GM23338 (cell line): ENCODE data around the gene TMA7. TPM values are rescaled to one million over a fixed set of nuclear protein-coding genes. Genes with fewer than 3 reads are reported as not detected.

ENCODE experiments used
- ATAC-seq: fragments of 200-7000 bp; cut with Tn5 transposase; 3 replicates; pipeline ENCODE4 v1.9.1; 2020
- DNase-seq: peaks from one replicate; pipeline ENCODE4 v3.0.0-alpha.2; 2015; ENCODE audit warnings: low spot score
- H2AFZ ChIP-seq: fragments of 200-600 bp; sonication (generic); 2 replicates; pipeline ENCODE4 v1.8.0; 2016; ENCODE audit warnings: antibody characterized with exemption, mild to moderate bottlenecking, moderate library complexity
- H3F3A ChIP-seq: fragments of 200-600 bp; sonication (generic); replicated peaks from 2 replicates; pipeline ENCODE4 v1.8.0; 2017; ENCODE audit warnings: antibody characterized with exemption, mixed run types, low read depth
- H3K27ac ChIP-seq: fragments of 200-600 bp; sonication (generic); 2 replicates; pipeline ENCODE4 v1.6.1; 2016; ENCODE audit warnings: low read depth
- H3K27me3 ChIP-seq: fragments of 200-600 bp; sonication (generic); 2 replicates; pipeline ENCODE4 v1.8.0; 2016; ENCODE audit warnings: mild to moderate bottlenecking, mixed run types, moderate library complexity; ENCODE audit not compliant: insufficient read depth
- H3K36me3 ChIP-seq: fragments of 200-600 bp; sonication (generic); 2 replicates; pipeline ENCODE4 v1.8.0; 2016; ENCODE audit warnings: mild to moderate bottlenecking; ENCODE audit not compliant: insufficient read depth
- H3K4me1 ChIP-seq: fragments of 200-600 bp; sonication (generic); 2 replicates; pipeline ENCODE4 v1.8.0; 2016; ENCODE audit warnings: mild to moderate bottlenecking, moderate library complexity; ENCODE audit not compliant: insufficient read depth
- H3K4me2 ChIP-seq: fragments of 200-600 bp; sonication (generic); 2 replicates; pipeline ENCODE4 v1.7.1; 2017; ENCODE audit warnings: mixed run types
- H3K4me3 ChIP-seq: fragments of 200-600 bp; sonication (generic); 2 replicates; pipeline ENCODE4 v1.6.1; 2016; ENCODE audit warnings: mixed run types
- H3K79me2 ChIP-seq: fragments of 200-600 bp; sonication (generic); replicated peaks from 2 replicates; pipeline ENCODE4 v1.8.0; 2017; ENCODE audit warnings: mild to moderate bottlenecking; ENCODE audit not compliant: insufficient read depth
- H3K9me2 ChIP-seq: fragments of 200-600 bp; sonication (generic); 2 replicates; pipeline ENCODE4 v1.8.0; 2017; ENCODE audit not compliant: insufficient read depth
- H4K20me1 ChIP-seq: fragments of 200-600 bp; sonication (generic); replicated peaks from 2 replicates; pipeline ENCODE4 v1.8.0; 2017; ENCODE audit warnings: mild to moderate bottlenecking; ENCODE audit not compliant: insufficient read depth
- H3K27ac Mint-ChIP-seq: 2 replicates; pipeline ENCODE4 v1.8.0; 2020; ENCODE audit warnings: inconsistent platforms, mild to moderate bottlenecking, moderate library complexity, mixed read lengths
- H3K27me3 Mint-ChIP-seq: 3 replicates; pipeline ENCODE4 v1.8.0; 2022; ENCODE audit warnings: low read depth, mild to moderate bottlenecking, moderate library complexity, mixed read lengths, inconsistent platforms; ENCODE audit not compliant: insufficient read depth, poor library complexity
- H3K36me3 Mint-ChIP-seq: 3 replicates; pipeline ENCODE4 v1.8.0; 2021; ENCODE audit warnings: low read depth, mild to moderate bottlenecking, inconsistent platforms, moderate library complexity, mixed read lengths
- H3K4me1 Mint-ChIP-seq: 3 replicates; pipeline ENCODE4 v1.8.0; 2020; ENCODE audit warnings: mild to moderate bottlenecking, inconsistent platforms, mixed read lengths
- H3K4me3 Mint-ChIP-seq: 3 replicates; pipeline ENCODE4 v1.8.0; 2021; ENCODE audit warnings: moderate library complexity, mild to moderate bottlenecking, inconsistent platforms, mixed read lengths
- H3K9me3 Mint-ChIP-seq: 3 replicates; pipeline ENCODE4 v1.8.0; 2020; ENCODE audit warnings: moderate library complexity, mild to moderate bottlenecking, inconsistent platforms, mixed read lengths
- CREB1 ChIP-seq: fragments of 250-450 bp; sonication (Bioruptor Pico); IDR thresholded peaks from 2 replicates; pipeline ENCODE4 v1.5.0; 2020; ENCODE audit warnings: low read depth, mild to moderate bottlenecking, moderate library complexity
- ETS1 ChIP-seq: IDR thresholded peaks from 2 replicates; pipeline ENCODE4 v1.6.1; 2016; ENCODE audit warnings: antibody characterized with exemption
- EZH2 ChIP-seq: fragments of 200-600 bp; sonication (generic); IDR thresholded peaks from one replicate; pipeline ENCODE4 v1.8.0; 2017; ENCODE audit warnings: antibody characterized with exemption, mild to moderate bottlenecking, low read depth; ENCODE audit not compliant: unreplicated experiment
- EZH2phosphoT487 ChIP-seq: fragments of 200-600 bp; sonication (generic); IDR thresholded peaks from one replicate; pipeline ENCODE4 v1.8.1; 2018; ENCODE audit warnings: antibody characterized with exemption; ENCODE audit not compliant: unreplicated experiment
- JUNB ChIP-seq: IDR thresholded peaks from one replicate; pipeline ENCODE4 v1.6.1; 2016; ENCODE audit warnings: antibody characterized with exemption; ENCODE audit not compliant: unreplicated experiment
- NANOG ChIP-seq: IDR thresholded peaks from 2 replicates; pipeline ENCODE4 v1.6.1; 2016; ENCODE audit warnings: antibody characterized with exemption, borderline replicate concordance
- POLR2AphosphoS5 ChIP-seq: IDR thresholded peaks from 2 replicates; pipeline ENCODE4 v1.6.1; 2016; ENCODE audit warnings: antibody characterized with exemption, low read depth
- STAT1 ChIP-seq: IDR thresholded peaks from one replicate; pipeline ENCODE4 v1.6.1; 2016; ENCODE audit warnings: antibody characterized with exemption; ENCODE audit not compliant: unreplicated experiment
- ZNF114 ChIP-seq: fragments of 250-450 bp; sonication (Bioruptor Pico); IDR thresholded peaks from 2 replicates; pipeline ENCODE4 v1.5.0; 2020; ENCODE audit warnings: mild to moderate bottlenecking, moderate library complexity
- ZNF331 ChIP-seq: fragments of 250-450 bp; sonication (Bioruptor Pico); IDR thresholded peaks from 2 replicates; pipeline ENCODE4 v1.5.0; 2020; ENCODE audit warnings: low read depth, mild to moderate bottlenecking, moderate library complexity
- polyA plus RNA-seq: library from polyadenylated mRNA; unstranded; fragments of >200 nt; fragmentation: Nextera tagmentation; extraction: Ambion mirVana; gene quantifications from 2 replicates; pipeline ENCODE4 v1.2.1, GENCODE V29; 2016
- total RNA-seq: library from RNA; depleted of rRNA; stranded (reverse); fragments of >200 nt; shearing (Covaris generic); gene quantifications from 2 replicates; pipeline ENCODE4 v1.2.3, GENCODE V29; 2014
- TF ChIP-seq, protein P1 (sequence below): IDR thresholded peaks from one replicate; pipeline ENCODE4 v1.6.1; 2018; ENCODE audit warnings: antibody characterized with exemption; ENCODE audit not compliant: unreplicated experiment
- TF ChIP-seq, protein P2 (sequence below): fragments of 250-450 bp; sonication (Bioruptor Pico); IDR thresholded peaks from 2 replicates; pipeline ENCODE4 v1.5.0; 2020; ENCODE audit warnings: mild to moderate bottlenecking, moderate library complexity

TMA7 gene
- total and polyA plus RNA-seq, 2 experiments from 2014 or later = 419 to 2,089 TPM

- Histone ChIP-seq H3K27me3 (no peaks in the 10 kb centered on the region), H4K20me1 (peaks cover 12% of the 10 kb centered on the region), H3K4me1 (no peaks in the 10 kb centered on the region), H3K9me2 (no peaks in the 10 kb centered on the region), H3K4me3 (no peak overlapping the region), H2AFZ (no peak overlapping the region), H3K36me3 (peaks cover 63% of the 10 kb centered on the region), H3K27ac (no peak overlapping the region), H3K79me2 (no peaks in the 10 kb centered on the region), H3K4me2 (no peak overlapping the region), H3F3A (peaks cover 9% of the 10 kb centered on the region; the same call in 1 of the 2 replicates)
- DNase-seq (no peak), ATAC-seq (no peak)
- Mint-ChIP-seq H3K9me3 (no peaks in the 10 kb centered on the region), H3K36me3 (peaks cover 72% of the 10 kb centered on the region), H3K4me1 (no peaks in the 10 kb centered on the region), H3K4me3 (no peak overlapping the region), H3K27me3 (peaks cover 4% of the 10 kb centered on the region), H3K27ac (no peak overlapping the region)
- TF ChIP-seq JUNB (no peak), STAT1 (no peak), EZH2phosphoT487 (no peak), ETS1 (no peak), ZNF114 (CRISPR knock-in tag) (no peak)
These were observed 16.4 kb downstream of the TMA7 start for GRCh38 chr3:48456456-48456855.

- Mint-ChIP-seq H3K36me3 (peaks cover 49% of the 10 kb centered on the region), H3K27me3 (peaks cover 4% of the 10 kb centered on the region), H3K4me3 (no peak overlapping the region), H3K9me3 (no peaks in the 10 kb centered on the region), H3K27ac (no peak overlapping the region), H3K4me1 (no peaks in the 10 kb centered on the region)
- H3K36me3 ChIP-seq = peaks cover 37% of the 10 kb centered on the region
- H3K4me1 ChIP-seq = no peaks in the 10 kb centered on the region
- no peak overlapping the region for H3K4me3 ChIP-seq
- H3K27ac ChIP-seq = no peak overlapping the region
- ATAC-seq (no peak), DNase-seq (no peak)
- H2AFZ ChIP-seq = no peak overlapping the region
- H3F3A ChIP-seq = peaks cover 7% of the 10 kb centered on the region; the same call in 1 of the 2 replicates
- H3K9me2 ChIP-seq = no peaks in the 10 kb centered on the region
- no peaks in the 10 kb centered on the region for H3K79me2 ChIP-seq
- H3K4me2 ChIP-seq = no peak overlapping the region
- H4K20me1 ChIP-seq = peaks cover 3% of the 10 kb centered on the region
- H3K27me3 ChIP-seq = no peaks in the 10 kb centered on the region
- TF ChIP-seq JUNB = no peak
- no peak for TF ChIP-seq NANOG
- no peak for TF ChIP-seq CREB1
- no peak for TF ChIP-seq EZH2phosphoT487
- TF ChIP-seq EZH2 = no peak
- TF ChIP-seq ZNF114 (CRISPR knock-in tag) = no peak
- no peak for TF ChIP-seq STAT1
- TF ChIP-seq POLR2AphosphoS5 = no peak
- TF ChIP-seq, protein P1, sequence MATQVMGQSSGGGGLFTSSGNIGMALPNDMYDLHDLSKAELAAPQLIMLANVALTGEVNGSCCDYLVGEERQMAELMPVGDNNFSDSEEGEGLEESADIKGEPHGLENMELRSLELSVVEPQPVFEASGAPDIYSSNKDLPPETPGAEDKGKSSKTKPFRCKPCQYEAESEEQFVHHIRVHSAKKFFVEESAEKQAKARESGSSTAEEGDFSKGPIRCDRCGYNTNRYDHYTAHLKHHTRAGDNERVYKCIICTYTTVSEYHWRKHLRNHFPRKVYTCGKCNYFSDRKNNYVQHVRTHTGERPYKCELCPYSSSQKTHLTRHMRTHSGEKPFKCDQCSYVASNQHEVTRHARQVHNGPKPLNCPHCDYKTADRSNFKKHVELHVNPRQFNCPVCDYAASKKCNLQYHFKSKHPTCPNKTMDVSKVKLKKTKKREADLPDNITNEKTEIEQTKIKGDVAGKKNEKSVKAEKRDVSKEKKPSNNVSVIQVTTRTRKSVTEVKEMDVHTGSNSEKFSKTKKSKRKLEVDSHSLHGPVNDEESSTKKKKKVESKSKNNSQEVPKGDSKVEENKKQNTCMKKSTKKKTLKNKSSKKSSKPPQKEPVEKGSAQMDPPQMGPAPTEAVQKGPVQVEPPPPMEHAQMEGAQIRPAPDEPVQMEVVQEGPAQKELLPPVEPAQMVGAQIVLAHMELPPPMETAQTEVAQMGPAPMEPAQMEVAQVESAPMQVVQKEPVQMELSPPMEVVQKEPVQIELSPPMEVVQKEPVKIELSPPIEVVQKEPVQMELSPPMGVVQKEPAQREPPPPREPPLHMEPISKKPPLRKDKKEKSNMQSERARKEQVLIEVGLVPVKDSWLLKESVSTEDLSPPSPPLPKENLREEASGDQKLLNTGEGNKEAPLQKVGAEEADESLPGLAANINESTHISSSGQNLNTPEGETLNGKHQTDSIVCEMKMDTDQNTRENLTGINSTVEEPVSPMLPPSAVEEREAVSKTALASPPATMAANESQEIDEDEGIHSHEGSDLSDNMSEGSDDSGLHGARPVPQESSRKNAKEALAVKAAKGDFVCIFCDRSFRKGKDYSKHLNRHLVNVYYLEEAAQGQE = no peak
- TF ChIP-seq, protein P2, sequence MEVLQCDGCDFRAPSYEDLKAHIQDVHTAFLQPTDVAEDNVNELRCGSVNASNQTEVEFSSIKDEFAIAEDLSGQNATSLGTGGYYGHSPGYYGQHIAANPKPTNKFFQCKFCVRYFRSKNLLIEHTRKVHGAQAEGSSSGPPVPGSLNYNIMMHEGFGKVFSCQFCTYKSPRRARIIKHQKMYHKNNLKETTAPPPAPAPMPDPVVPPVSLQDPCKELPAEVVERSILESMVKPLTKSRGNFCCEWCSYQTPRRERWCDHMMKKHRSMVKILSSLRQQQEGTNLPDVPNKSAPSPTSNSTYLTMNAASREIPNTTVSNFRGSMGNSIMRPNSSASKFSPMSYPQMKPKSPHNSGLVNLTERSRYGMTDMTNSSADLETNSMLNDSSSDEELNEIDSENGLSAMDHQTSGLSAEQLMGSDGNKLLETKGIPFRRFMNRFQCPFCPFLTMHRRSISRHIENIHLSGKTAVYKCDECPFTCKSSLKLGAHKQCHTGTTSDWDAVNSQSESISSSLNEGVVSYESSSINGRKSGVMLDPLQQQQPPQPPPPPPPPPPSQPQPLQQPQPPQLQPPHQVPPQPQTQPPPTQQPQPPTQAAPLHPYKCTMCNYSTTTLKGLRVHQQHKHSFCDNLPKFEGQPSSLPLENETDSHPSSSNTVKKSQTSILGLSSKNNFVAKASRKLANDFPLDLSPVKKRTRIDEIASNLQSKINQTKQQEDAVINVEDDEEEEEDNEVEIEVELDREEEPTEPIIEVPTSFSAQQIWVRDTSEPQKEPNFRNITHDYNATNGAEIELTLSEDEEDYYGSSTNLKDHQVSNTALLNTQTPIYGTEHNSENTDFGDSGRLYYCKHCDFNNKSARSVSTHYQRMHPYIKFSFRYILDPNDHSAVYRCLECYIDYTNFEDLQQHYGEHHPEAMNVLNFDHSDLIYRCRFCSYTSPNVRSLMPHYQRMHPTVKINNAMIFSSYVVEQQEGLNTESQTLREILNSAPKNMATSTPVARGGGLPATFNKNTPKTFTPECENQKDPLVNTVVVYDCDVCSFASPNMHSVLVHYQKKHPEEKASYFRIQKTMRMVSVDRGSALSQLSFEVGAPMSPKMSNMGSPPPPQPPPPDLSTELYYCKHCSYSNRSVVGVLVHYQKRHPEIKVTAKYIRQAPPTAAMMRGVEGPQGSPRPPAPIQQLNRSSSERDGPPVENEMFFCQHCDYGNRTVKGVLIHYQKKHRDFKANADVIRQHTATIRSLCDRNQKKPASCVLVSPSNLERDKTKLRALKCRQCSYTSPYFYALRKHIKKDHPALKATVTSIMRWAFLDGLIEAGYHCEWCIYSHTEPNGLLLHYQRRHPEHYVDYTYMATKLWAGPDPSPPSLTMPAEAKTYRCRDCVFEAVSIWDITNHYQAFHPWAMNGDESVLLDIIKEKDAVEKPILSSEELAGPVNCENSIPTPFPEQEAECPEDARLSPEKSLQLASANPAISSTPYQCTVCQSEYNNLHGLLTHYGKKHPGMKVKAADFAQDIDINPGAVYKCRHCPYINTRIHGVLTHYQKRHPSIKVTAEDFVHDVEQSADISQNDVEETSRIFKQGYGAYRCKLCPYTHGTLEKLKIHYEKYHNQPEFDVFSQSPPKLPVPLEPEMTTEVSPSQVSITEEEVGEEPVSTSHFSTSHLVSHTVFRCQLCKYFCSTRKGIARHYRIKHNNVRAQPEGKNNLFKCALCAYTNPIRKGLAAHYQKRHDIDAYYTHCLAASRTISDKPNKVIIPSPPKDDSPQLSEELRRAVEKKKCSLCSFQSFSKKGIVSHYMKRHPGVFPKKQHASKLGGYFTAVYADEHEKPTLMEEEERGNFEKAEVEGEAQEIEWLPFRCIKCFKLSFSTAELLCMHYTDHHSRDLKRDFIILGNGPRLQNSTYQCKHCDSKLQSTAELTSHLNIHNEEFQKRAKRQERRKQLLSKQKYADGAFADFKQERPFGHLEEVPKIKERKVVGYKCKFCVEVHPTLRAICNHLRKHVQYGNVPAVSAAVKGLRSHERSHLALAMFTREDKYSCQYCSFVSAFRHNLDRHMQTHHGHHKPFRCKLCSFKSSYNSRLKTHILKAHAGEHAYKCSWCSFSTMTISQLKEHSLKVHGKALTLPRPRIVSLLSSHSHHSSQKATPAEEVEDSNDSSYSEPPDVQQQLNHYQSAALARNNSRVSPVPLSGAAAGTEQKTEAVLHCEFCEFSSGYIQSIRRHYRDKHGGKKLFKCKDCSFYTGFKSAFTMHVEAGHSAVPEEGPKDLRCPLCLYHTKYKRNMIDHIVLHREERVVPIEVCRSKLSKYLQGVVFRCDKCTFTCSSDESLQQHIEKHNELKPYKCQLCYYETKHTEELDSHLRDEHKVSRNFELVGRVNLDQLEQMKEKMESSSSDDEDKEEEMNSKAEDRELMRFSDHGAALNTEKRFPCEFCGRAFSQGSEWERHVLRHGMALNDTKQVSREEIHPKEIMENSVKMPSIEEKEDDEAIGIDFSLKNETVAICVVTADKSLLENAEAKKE = no peak
- TF ChIP-seq ZNF331 (CRISPR knock-in tag) = no peak
These were observed 19.3 kb downstream of the TMA7 start for GRCh38 chr3:48459331-48459730.
